NCI-H345 (cell line): ENCODE data around the gene SIPA1L3.
A peak's percentile ranks its signal among the peaks of the same experiment; 100 is the strongest.
"Not testable (repeated sequence)": the region's sequence is repeated elsewhere in the genome, so short reads cannot be mapped to it uniquely, and the experiment has no call there.

ENCODE experiments used
- DNase-seq: peaks from one replicate; lab custom pipeline; 2025; lab: John Stamatoyannopoulos, UW

SIPA1L3 gene

DNA sequence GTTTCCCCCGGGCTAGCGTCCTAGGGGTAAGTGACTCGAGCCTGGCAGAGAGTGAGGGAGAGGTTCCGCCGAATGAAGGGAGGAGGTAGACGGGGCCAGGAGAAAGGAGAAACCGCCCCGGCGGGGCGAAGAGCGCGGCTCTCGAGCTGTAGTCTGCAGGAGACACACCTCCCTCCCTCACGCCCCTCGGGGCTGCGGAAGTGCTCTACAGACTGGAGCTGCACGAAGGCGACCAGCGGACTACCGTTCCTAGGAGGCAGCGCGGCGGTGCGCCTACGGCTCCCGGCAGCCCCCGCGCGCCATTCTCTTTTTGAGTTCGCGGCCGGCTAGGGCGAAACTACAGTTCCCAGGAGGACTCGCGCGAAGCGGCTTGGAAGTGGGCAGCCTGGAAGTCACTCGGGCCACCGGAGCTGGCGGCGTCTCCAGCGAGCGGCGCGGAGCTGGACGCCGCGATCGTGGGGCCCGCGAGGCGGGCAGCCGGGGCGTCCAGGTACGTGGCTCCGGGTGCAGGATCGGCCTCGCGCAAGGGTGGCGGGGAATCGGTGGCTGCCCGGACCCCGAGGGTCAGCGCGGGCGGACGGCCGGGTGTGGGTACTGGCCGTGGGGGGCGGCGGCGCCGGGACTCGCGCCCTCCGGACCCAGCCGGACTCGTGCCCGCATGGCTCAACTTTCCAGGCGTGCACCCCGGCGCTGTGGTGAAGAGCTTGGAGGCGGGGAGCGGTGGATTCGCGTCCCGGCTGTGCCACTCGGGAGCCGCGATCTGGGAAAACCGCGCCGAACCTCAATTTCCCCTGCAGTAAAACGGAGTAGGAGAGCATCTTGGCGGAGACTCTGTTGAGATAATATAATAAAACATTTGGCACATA lies at the start of gene SIPA1L3:
TSS of gene SIPA1L3 (plus strand) at position 340 of the 866 bp plus-strand sequence. CDS start 174,358 bp downstream, outside the sequence.
- peak; percentile 100 for DNase-seq

- DNase-seq, result no peak
These were observed 42.5 kb upstream of the SIPA1L3 start for GRCh38 chr19:37864501-37864900.

DNA sequence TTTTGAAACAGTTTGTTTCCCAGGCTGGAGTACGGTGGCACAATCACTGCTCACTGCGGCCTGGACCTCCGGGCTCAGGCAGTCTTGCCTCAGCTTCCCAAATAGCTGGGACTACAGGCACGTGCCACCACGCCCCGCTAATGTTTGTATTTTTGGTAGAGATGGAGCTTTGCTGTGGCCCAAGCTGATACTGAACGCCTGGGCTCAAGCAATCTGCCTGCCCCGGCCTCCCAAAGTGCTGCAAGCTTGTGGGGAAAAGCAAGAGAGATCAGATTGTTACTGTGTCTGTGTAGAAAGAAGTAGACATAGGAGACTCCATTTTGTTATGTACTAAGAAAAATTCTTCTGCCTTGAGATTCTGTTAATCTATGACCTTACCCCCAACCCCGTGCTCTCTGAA lies 41.1 kb upstream of the SIPA1L3 start:
- not testable (repeated sequence) for DNase-seq

DNA sequence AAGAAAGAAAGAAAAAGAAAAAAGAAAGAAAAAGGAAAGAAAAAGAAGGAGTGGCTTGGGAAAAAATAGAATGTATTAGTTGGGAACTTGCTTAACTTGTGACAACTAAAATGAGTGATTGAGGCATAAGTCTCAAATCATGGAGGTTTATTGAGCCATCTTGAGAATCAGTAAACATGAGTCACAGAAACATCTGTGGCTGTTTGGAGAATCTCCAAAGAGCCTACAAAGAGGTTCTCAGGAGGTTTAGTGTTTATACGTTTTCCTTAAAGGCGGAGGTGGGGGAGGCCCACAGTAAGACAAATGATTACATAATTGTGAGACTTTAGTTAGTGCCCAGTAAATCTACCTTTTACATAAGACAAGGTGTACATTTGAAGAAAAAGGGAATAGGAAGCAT lies 39.2 kb upstream of the SIPA1L3 start:
- DNase-seq, result no peak

GRCh38 chr19:37869766-37870340 lies 37.2 kb upstream of the SIPA1L3 start:
- no peak for DNase-seq

DNA sequence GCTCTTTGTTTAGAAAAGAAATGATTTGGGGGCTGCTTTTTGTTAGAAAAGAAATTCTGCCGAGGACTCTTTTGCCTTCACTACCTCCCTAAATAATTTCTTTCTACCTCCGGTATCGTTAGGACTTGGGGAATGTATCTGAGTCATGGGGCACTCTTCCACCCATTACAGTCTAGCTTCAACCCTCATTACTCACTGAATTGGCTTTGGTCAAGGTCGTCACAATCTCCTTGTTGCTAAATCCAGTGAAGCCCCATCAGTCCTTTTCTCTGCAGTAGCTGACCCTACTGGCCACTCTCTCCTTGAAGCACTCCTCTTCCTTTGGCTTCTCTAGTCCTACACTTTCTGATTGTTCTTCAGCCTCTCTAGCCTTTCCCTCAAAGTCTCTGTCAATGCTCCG lies 34.6 kb upstream of the SIPA1L3 start:
- DNase-seq, result no peak

DNA sequence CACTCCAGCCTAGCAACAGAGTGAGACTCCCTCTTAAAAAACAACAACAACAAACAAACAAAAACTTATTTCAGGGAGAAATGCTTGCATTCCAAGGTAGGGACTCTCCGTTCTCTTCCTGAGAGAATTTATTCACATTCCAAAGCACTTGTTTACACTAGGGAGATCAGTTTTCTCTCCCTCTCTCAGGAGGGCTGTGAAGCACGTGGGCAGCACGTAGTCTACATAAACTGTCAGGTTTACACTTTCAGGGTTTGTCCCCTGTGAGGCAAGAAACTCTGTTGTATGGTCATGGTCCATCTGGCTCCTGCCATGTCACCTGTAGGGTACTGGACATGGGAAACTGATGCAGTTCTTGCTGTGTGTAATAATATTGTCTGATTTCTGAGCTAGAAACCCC lies 32.2 kb upstream of the SIPA1L3 start:
- no peak for DNase-seq

DNA sequence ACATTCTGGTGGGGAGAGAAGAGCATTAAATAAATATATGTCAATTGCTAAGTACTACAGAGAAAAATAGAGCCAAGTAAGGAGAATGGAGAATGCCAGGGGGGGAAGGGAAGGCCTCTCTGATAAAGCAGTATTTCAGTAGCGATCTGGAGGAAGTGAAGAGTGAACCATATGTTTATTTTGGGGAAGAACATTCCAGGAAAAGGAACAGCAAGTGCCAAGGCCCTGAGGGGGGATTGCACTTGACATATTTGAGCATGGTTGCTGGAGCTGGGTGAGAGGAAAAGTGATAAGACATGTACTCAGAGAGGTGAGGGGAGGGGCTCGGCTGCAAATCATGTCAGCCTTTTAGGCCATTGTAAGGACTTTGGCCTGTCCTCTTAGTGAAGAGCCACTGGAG lies 31.0 kb upstream of the SIPA1L3 start:
- DNase-seq, result no peak

- DNase-seq, result no peak
These were observed 29.9 kb upstream of the SIPA1L3 start for GRCh38 chr19:37877147-37877546.

DNA sequence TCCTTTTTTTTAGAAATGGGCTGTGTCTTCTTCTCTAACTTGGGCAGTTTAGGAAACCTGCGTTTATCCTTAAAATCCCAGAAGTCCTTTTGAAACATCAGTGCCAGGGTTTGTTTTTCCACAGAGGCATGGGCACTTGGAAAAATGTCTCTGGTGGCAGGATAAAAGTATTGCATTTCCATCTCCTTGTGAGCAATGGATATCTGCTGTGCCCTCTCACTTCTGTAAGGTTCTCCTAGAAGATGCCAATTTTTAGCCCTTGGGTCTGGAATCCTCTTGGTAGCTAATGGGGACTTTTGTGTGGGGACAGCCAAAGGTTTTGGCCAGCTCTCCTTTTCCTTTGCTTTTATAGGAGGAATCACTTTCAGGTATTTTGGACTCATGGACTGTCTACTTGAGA lies 21.6 kb upstream of the SIPA1L3 start:
- DNase-seq, result no peak

- DNase-seq, result no peak
These were observed 20.4 kb upstream of the SIPA1L3 start for GRCh38 chr19:37886571-37886970.

GRCh38 chr19:37893845-37894575 lies 13.0 kb upstream of the SIPA1L3 start:
- DNase-seq, result no peak

- no peak for DNase-seq
These were observed 10.8 kb upstream of the SIPA1L3 start for GRCh38 chr19:37896180-37896579.

DNA sequence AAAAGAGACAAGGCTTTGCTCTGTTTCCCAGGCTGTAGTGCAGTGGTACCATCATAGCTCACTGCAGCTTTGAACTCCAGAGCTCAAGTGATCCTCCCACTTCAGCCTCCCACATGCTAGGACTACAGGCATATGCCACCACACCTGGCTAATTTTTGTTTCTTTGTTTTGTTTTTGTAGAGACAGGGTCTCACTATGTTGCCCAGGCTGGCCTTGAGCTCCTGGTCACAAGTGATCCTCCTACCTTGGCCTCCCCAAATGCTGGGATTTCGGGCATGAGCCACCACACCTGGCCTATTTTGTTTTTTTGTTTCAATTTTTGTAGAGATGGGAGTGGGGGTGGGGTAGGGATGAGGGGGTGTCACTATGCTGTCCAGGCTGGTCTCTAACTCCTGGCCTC lies 7.6 kb upstream of the SIPA1L3 start:
- no peak for DNase-seq

- no peak for DNase-seq
These were observed 7.0 kb upstream of the SIPA1L3 start for GRCh38 chr19:37899966-37900365.

- DNase-seq, result peak; percentile 95
These were observed 4.3 kb upstream of the SIPA1L3 start for GRCh38 chr19:37902668-37903067.

- no peak for DNase-seq
These were observed 3.9 kb upstream of the SIPA1L3 start for GRCh38 chr19:37903096-37903495.

- peak; percentile 94 for DNase-seq
These were observed 801 bp upstream of the SIPA1L3 start, which contains the start of gene WDR87 for GRCh38 chr19:37905946-37906868. WDR87 (minus strand) TSS chr19:37906594; CDS start chr19:37898239, 8,355 bp downstream.

- DNase-seq, result no peak
These were observed 887 bp downstream of the SIPA1L3 start for GRCh38 chr19:37907735-37908455.

DNA sequence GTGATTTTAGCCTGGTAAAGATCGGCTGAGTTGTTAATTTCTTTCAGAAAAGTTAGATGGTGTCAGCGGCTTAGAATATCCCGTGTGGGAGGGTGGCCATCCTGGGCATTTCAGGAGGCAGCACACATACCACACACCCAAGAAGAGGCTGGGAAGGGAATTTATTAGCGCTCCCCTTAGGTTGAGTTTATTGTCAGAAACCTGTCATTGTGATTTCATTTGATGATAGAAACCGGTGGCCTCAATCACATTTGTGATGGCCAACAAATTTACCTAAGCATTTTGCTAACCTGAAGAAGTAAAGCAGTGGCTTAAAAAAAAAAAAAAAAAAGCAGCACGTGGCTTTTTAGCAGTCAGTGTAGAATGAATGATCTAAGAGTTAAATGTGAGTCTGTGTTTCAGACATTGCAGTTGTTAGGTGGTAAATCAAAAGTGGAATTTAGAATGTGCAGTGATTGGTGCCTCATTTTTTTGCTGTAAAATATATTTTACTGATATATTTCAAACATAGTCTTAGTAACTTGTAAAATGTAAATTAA lies 2.7 kb downstream of the SIPA1L3 start:
- DNase-seq, result no peak

DNA sequence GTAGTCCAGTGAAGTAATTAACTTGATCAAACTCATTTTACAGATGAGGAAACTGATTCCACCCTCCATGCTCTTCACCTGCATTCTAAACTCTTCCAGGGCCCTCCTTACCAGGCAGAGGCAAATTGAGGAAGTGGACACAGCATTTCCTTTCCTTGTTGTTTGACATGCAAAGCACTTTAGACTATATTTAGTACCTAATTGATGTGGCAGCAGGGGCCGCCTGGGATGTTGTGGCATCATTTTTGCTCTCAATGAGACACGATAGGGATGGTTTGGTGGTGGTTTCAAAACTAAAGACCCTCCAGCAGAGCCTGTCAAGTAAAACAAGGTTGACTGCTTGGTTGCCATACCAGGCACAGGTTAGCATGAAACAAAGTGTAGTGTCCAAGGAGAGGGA lies 7.9 kb downstream of the SIPA1L3 start:
- no peak for DNase-seq
